PC-3 (cell line): Measurements from ENCODE around the gene TSPAN17.

Experiments
- EZH2 ChIP-seq: fragments of 300-600 bp; sonication (generic); IDR thresholded peaks from one replicate; pipeline ENCODE4 v1.6.1; 2017; ENCODE audit warnings: antibody characterized with exemption, mild to moderate bottlenecking, low read length; ENCODE audit not compliant: unreplicated experiment
- TF ChIP-seq, protein P1 (sequence below): fragments of 300-600 bp; sonication (generic); conservative IDR thresholded peaks from 2 replicates; pipeline ENCODE4 v1.5.1; 2017; ENCODE audit warnings: antibody characterized with exemption, low read depth, mild to moderate bottlenecking, low read length

DNA sequence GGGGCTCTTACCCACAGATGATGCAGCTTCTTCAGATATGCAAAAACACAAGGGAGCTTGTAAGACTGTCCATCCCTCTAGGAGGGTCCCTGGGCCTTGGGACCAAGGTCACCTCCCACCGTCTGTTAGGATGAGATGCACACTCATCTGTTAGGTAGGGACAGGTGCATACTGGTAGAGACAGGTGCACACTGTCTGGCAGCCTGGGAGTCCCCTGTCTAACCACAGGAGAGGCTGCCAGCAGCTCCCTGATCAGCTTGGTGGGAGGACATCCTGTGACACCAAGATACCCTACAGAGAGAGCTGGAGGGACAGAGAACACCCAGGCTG, 13.2 kb downstream of the TSPAN17 start:
- TF ChIP-seq, protein P1, sequence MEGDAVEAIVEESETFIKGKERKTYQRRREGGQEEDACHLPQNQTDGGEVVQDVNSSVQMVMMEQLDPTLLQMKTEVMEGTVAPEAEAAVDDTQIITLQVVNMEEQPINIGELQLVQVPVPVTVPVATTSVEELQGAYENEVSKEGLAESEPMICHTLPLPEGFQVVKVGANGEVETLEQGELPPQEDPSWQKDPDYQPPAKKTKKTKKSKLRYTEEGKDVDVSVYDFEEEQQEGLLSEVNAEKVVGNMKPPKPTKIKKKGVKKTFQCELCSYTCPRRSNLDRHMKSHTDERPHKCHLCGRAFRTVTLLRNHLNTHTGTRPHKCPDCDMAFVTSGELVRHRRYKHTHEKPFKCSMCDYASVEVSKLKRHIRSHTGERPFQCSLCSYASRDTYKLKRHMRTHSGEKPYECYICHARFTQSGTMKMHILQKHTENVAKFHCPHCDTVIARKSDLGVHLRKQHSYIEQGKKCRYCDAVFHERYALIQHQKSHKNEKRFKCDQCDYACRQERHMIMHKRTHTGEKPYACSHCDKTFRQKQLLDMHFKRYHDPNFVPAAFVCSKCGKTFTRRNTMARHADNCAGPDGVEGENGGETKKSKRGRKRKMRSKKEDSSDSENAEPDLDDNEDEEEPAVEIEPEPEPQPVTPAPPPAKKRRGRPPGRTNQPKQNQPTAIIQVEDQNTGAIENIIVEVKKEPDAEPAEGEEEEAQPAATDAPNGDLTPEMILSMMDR = no peak
- no peak for TF ChIP-seq EZH2
